ENCODE data around the gene DCT.

Gene DCT

GRCh38 chr13:94520001-94520400 lies 40.5 kb upstream of the DCT start:
- DNase-seq = no peak
- no peak overlapping the region for H2AFZ ChIP-seq (ENCODE audit: low read depth, low read length)
- no peaks in the 10 kb centered on the region for H3K79me1 ChIP-seq (replicated peaks; ENCODE audit: low read length, poor library complexity, severe bottlenecking)
- H3K36me3 ChIP-seq (ENCODE audit: control insufficient read depth in 1 of 2, insufficient read depth in 2 of 2, low read depth in 1 of 2, low read length in 2 of 2) = no peaks in the 10 kb centered on the region
- H3K4ac ChIP-seq (ENCODE audit: low read depth in 1 of 2, low read length in 2 of 2) = no peak overlapping the region
- no peak overlapping the region for H2BK120ac ChIP-seq (ENCODE audit: low read depth, low read length)
- no peak overlapping the region for H2BK12ac ChIP-seq (ENCODE audit: low read length in 2 of 2)
- H2AK5ac ChIP-seq (ENCODE audit: low read length, severe bottlenecking) = no peak overlapping the region
- no peak overlapping the region for H3K14ac ChIP-seq (ENCODE audit: low read length in 2 of 2)
- H2BK5ac ChIP-seq (ENCODE audit: low read depth, low read length, poor library complexity, severe bottlenecking) = no peak overlapping the region
- peaks cover 4 to 5% of the 10 kb centered on the region in 2 experiments for H3K27me3 ChIP-seq (ENCODE audit: control insufficient read depth in 1 of 2, insufficient read depth in 1 of 2, low read length in 2 of 2)
- no peak overlapping the region for H3K4me2 ChIP-seq (ENCODE audit: low read length, poor library complexity, severe bottlenecking)
- H3K4me1 ChIP-seq (ENCODE audit: control insufficient read depth, insufficient read depth, low read depth, low read length) = no peaks in the 10 kb centered on the region
- H3K9me3 ChIP-seq (ENCODE audit: control insufficient read depth, low read length) = no peaks in the 10 kb centered on the region
- H2BK15ac ChIP-seq (ENCODE audit: low read depth, poor library complexity, severe bottlenecking) = no peak overlapping the region
- no peak overlapping the region for H3K23ac ChIP-seq (ENCODE audit: low read length in 2 of 2)
- H3K18ac ChIP-seq (ENCODE audit: low read depth in 1 of 2, low read length in 2 of 2) = no peak overlapping the region
- no peak overlapping the region for H4K8ac ChIP-seq (ENCODE audit: low read length)
- H3K4me3 ChIP-seq (ENCODE audit: insufficient read depth in 1 of 2, low read depth in 1 of 2, low read length in 2 of 2) = no peak overlapping the region
- no peak overlapping the region for H4K91ac ChIP-seq (ENCODE audit: low read length)
- no peak overlapping the region for H3K9ac ChIP-seq (ENCODE audit: low read length)
- H3K27ac ChIP-seq (ENCODE audit: low read length, poor library complexity, severe bottlenecking) = no peak overlapping the region

DNA sequence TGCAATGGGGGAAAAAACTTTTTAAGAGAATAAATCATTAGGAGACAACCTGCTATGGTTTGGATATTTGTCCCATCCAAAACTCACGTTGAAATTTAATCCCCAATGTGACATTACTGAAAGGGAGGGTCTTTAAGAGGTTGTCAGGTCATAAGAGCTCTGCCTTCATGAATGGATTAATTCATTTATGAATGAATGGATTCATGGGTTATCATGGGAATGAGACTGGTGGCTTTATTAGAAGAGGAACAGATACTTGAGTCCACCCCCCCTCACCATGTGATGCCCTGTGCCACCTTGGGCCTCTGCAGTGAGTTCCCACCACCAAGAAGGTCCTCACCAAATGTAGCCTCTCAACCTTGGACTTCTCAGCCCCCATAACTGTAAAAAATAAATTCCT lies 37.0 kb upstream of the DCT start:
- Histone ChIP-seq H2BK5ac (ENCODE audit: low read depth, low read length, poor library complexity, severe bottlenecking) (no peak overlapping the region), H3K79me1 (replicated peaks; ENCODE audit: low read length, poor library complexity, severe bottlenecking) (no peaks in the 10 kb centered on the region), H3K4me2 (ENCODE audit: low read length, poor library complexity, severe bottlenecking) (no peak overlapping the region), H2BK15ac (ENCODE audit: low read depth, poor library complexity, severe bottlenecking) (no peak overlapping the region), H3K23ac (ENCODE audit: low read length in 2 of 2) (no peak overlapping the region), H2BK120ac (ENCODE audit: low read depth, low read length) (no peak overlapping the region), H4K8ac (ENCODE audit: low read length) (no peak overlapping the region), H3K36me3 (ENCODE audit: control insufficient read depth in 1 of 2, insufficient read depth in 2 of 2, low read depth in 1 of 2, low read length in 2 of 2) (no peaks in the 10 kb centered on the region), H3K4me1 (ENCODE audit: control insufficient read depth, insufficient read depth, low read depth, low read length) (no peaks in the 10 kb centered on the region), H3K14ac (ENCODE audit: low read length in 2 of 2) (no peak overlapping the region), H3K18ac (ENCODE audit: low read depth in 1 of 2, low read length in 2 of 2) (no peak overlapping the region), H2BK12ac (ENCODE audit: low read length in 2 of 2) (no peak overlapping the region), H3K27me3 (ENCODE audit: control insufficient read depth in 1 of 2, insufficient read depth in 1 of 2, low read length in 2 of 2) (peaks cover 9 to 16% of the 10 kb centered on the region in 2 experiments), H3K4ac (ENCODE audit: low read depth in 1 of 2, low read length in 2 of 2) (no peak overlapping the region), H3K27ac (ENCODE audit: low read length, poor library complexity, severe bottlenecking) (no peak overlapping the region), H2AK5ac (ENCODE audit: low read length, severe bottlenecking) (no peak overlapping the region), H3K9ac (ENCODE audit: low read length) (no peak overlapping the region), H3K9me3 (ENCODE audit: control insufficient read depth, low read length) (no peaks in the 10 kb centered on the region), H4K91ac (ENCODE audit: low read length) (no peak overlapping the region), H2AFZ (ENCODE audit: low read depth, low read length) (no peak overlapping the region), H3K4me3 (ENCODE audit: insufficient read depth in 1 of 2, low read depth in 1 of 2, low read length in 2 of 2) (no peak overlapping the region)
- DNase-seq = no peak
- WGBS = no CpG with 5 or more reads among the region's 1 CpG

GRCh38 chr13:94515911-94516310 lies 36.4 kb upstream of the DCT start:
- no peak overlapping the region for H3K14ac ChIP-seq (ENCODE audit: low read length in 2 of 2)
- H3K4me1 ChIP-seq (ENCODE audit: control insufficient read depth, insufficient read depth, low read depth, low read length) = no peaks in the 10 kb centered on the region
- H3K18ac ChIP-seq (ENCODE audit: low read depth in 1 of 2, low read length in 2 of 2) = no peak overlapping the region
- H3K23ac ChIP-seq (ENCODE audit: low read length in 2 of 2) = no peak overlapping the region
- H2BK120ac ChIP-seq (ENCODE audit: low read depth, low read length) = no peak overlapping the region
- WGBS = 84% methylated on average over 3 of the region's 4 CpGs
- H3K9me3 ChIP-seq (ENCODE audit: control insufficient read depth, low read length) = no peaks in the 10 kb centered on the region
- no peak overlapping the region for H3K9ac ChIP-seq (ENCODE audit: low read length)
- no peak overlapping the region for H2BK15ac ChIP-seq (ENCODE audit: low read depth, poor library complexity, severe bottlenecking)
- no peak overlapping the region for H2AFZ ChIP-seq (ENCODE audit: low read depth, low read length)
- H2AK5ac ChIP-seq (ENCODE audit: low read length, severe bottlenecking) = no peak overlapping the region
- H3K79me1 ChIP-seq (replicated peaks; ENCODE audit: low read length, poor library complexity, severe bottlenecking) = no peaks in the 10 kb centered on the region
- peaks cover 9 to 16% of the 10 kb centered on the region in 2 experiments for H3K27me3 ChIP-seq (ENCODE audit: control insufficient read depth in 1 of 2, insufficient read depth in 1 of 2, low read length in 2 of 2)
- no peak overlapping the region for H4K91ac ChIP-seq (ENCODE audit: low read length)
- H3K4me3 ChIP-seq (ENCODE audit: insufficient read depth in 1 of 2, low read depth in 1 of 2, low read length in 2 of 2) = no peak overlapping the region
- H3K4me2 ChIP-seq (ENCODE audit: low read length, poor library complexity, severe bottlenecking) = no peak overlapping the region
- H2BK12ac ChIP-seq (ENCODE audit: low read length in 2 of 2) = no peak overlapping the region
- no peak overlapping the region for H3K4ac ChIP-seq (ENCODE audit: low read depth in 1 of 2, low read length in 2 of 2)
- DNase-seq = no peak
- H2BK5ac ChIP-seq (ENCODE audit: low read depth, low read length, poor library complexity, severe bottlenecking) = no peak overlapping the region
- no peak overlapping the region for H4K8ac ChIP-seq (ENCODE audit: low read length)
- H3K36me3 ChIP-seq (ENCODE audit: control insufficient read depth in 1 of 2, insufficient read depth in 2 of 2, low read depth in 1 of 2, low read length in 2 of 2) = no peaks in the 10 kb centered on the region
- no peak overlapping the region for H3K27ac ChIP-seq (ENCODE audit: low read length, poor library complexity, severe bottlenecking)

GRCh38 chr13:94515374-94515773 lies 35.9 kb upstream of the DCT start:
- H3K27me3 ChIP-seq (ENCODE audit: control insufficient read depth in 1 of 2, insufficient read depth in 1 of 2, low read length in 2 of 2) = peaks cover 9 to 16% of the 10 kb centered on the region in 2 experiments
- H3K4me2 ChIP-seq (ENCODE audit: low read length, poor library complexity, severe bottlenecking) = no peak overlapping the region
- H3K36me3 ChIP-seq (ENCODE audit: control insufficient read depth in 1 of 2, insufficient read depth in 2 of 2, low read depth in 1 of 2, low read length in 2 of 2) = no peaks in the 10 kb centered on the region
- no peak for DNase-seq
- H3K23ac ChIP-seq (ENCODE audit: low read length in 2 of 2) = no peak overlapping the region
- H3K4me3 ChIP-seq (ENCODE audit: insufficient read depth in 1 of 2, low read depth in 1 of 2, low read length in 2 of 2) = no peak overlapping the region
- no peak overlapping the region for H3K18ac ChIP-seq (ENCODE audit: low read depth in 1 of 2, low read length in 2 of 2)
- H3K9ac ChIP-seq (ENCODE audit: low read length) = no peak overlapping the region
- H3K14ac ChIP-seq (ENCODE audit: low read length in 2 of 2) = no peak overlapping the region
- WGBS = 97% methylated on average over 2 of the region's 2 CpGs
- no peak overlapping the region for H2BK120ac ChIP-seq (ENCODE audit: low read depth, low read length)
- H3K9me3 ChIP-seq (ENCODE audit: control insufficient read depth, low read length) = no peaks in the 10 kb centered on the region
- no peak overlapping the region for H4K91ac ChIP-seq (ENCODE audit: low read length)
- H4K8ac ChIP-seq (ENCODE audit: low read length) = no peak overlapping the region
- H2AFZ ChIP-seq (ENCODE audit: low read depth, low read length) = no peak overlapping the region
- H3K4ac ChIP-seq (ENCODE audit: low read depth in 1 of 2, low read length in 2 of 2) = no peak overlapping the region
- no peak overlapping the region for H2AK5ac ChIP-seq (ENCODE audit: low read length, severe bottlenecking)
- no peak overlapping the region for H2BK5ac ChIP-seq (ENCODE audit: low read depth, low read length, poor library complexity, severe bottlenecking)
- H3K4me1 ChIP-seq (ENCODE audit: control insufficient read depth, insufficient read depth, low read depth, low read length) = no peaks in the 10 kb centered on the region
- no peak overlapping the region for H2BK15ac ChIP-seq (ENCODE audit: low read depth, poor library complexity, severe bottlenecking)
- H3K79me1 ChIP-seq (replicated peaks; ENCODE audit: low read length, poor library complexity, severe bottlenecking) = no peaks in the 10 kb centered on the region
- H3K27ac ChIP-seq (ENCODE audit: low read length, poor library complexity, severe bottlenecking) = no peak overlapping the region
- H2BK12ac ChIP-seq (ENCODE audit: low read length in 2 of 2) = no peak overlapping the region
